GM19043 (cell line): Measurements from ENCODE around the gene FXYD4.
"Not testable (repeated sequence)": the region's sequence is repeated elsewhere in the genome, so short reads cannot be mapped to it uniquely, and the experiment has no call there.

Experiments
- ATAC-seq: cut with Tn5 transposase; IDR thresholded peaks from one replicate; pipeline ENCODE4 v1.9.1; 2021; ENCODE audit warnings: low read depth; ENCODE audit not compliant: unreplicated experiment

FXYD4 gene, protein sequence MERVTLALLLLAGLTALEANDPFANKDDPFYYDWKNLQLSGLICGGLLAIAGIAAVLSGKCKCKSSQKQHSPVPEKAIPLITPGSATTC

DNA sequence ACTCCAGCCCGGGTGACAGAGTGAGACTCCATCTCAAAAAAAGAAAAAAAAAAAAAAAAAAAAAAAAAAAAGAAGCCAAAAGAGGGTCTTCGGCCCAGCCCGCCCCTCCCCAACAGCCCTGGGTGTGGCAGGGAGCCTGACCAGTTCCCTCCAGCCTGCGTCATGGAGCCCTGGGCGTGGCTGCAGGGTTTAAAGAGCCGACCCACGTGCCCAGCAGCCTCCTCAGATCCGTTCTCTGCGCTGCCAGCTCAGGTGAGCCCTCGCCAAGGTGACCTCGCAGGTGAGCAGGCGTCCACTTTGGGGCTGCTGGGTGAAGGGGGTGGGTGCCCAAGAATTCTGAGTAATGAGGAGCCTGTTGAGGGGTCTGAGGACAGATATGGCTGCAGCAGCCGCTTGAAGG lies at the start of gene FXYD4:
Gene FXYD4 (plus strand): TSS at position 219 of the 400 bp plus-strand sequence. CDS start 2,111 bp downstream, outside the sequence.
- ATAC-seq, result no peak

DNA sequence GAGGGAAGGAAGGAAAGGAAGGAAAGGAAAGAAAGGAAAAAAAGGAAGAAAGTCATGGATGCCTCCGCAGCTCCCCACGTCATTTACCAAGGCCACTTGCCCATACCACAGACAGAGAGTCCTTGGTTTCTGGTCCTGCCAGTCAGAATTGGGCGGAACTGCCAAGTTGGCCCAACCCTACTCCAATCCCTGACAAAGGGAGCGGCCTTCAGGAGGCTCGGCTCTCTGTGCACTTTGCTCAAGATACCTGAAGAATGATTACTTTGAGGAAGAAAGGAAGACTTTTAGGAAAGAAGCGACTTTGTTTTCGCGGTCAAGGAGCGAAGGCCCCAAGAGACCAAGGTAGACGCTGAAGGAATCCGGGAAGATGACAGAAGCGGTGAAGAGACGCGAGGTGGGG lies 49.1 kb upstream of the FXYD4 start:
- no peak for ATAC-seq

DNA sequence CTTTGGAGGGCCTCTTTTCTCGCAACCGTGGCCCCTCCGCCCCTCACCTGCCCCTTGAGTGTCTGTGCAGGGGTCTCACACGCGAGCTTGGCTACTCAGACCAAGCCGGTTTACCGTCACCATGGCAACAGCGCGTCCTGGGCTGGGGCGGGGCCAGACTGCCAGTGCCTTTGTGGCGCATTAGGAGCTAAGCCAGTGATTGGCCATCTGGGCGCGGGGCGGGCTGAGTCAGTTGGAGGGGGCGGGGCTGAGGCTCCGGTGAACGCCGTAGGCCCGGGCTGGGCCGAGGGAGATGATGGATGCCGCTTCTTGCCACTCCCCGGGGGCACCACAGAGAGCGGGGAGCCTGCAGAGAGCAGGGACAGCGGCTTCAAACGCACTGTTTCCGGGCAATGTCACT lies 48.7 kb upstream of the FXYD4 start:
- peak; percentile 77 for ATAC-seq

DNA sequence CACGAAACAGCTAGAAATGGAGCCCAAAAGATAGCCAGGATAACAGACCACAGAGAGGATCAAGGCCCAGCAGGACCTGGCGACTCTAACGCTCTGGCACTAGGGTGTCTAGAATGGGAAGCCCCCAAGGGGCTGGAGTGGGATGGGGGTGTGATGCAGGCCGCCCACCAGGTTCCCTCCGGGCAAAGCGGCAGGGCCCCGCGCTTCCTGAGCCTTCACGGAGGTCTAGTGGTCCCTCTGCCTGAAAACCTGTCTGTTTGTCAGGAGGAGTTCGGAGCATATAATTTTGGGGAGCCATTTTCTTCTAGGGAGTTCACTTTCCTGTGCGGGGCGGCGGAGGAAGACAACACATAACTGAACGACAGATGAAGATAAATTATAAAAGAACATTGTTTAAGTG lies 48.2 kb upstream of the FXYD4 start:
- no peak for ATAC-seq

- no peak for ATAC-seq
These were observed 46.6 kb upstream of the FXYD4 start for GRCh38 chr10:43324876-43325275.

DNA sequence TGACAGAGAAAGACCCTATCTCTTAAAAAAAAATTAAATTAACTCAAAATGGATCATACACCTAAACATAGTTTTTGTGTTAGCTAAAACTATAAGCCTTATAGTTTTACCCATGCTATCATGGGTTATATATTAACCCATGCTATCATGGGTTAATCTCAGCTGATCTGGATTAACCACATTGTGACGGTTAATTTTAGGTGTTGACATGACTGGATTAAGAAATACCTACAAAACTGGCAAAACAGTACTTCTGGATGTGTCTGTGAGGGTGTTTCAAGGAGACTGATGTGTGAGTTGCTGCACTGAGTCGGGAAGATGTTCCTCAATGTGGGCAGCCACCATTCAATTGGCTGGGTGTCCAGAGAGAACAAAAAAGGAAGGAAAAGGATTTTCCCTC lies 44.3 kb upstream of the FXYD4 start:
- no peak for ATAC-seq

- no peak for ATAC-seq
These were observed 43.5 kb upstream of the FXYD4 start for GRCh38 chr10:43327986-43328385.

DNA sequence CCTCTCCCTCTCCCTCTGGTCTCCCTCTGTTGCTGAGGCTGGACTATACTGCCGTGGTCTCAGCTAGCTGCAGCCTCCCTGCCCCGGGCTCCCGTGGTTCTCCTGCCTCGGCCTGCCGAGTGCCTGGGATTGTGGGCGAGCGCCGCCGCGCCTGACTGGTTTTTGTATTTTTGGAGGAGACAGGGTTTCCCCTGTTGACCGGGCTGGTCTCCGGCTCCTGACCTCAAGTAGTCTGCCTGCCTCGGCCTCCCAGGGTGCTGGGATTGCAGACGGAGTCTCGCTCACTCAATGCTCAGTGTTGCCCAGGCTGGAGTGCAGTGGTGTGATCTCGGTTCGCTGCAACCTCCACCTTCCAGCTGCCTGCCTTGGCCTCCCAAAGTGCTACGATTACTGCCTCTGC lies 42.6 kb upstream of the FXYD4 start:
- not testable (repeated sequence) for ATAC-seq

DNA sequence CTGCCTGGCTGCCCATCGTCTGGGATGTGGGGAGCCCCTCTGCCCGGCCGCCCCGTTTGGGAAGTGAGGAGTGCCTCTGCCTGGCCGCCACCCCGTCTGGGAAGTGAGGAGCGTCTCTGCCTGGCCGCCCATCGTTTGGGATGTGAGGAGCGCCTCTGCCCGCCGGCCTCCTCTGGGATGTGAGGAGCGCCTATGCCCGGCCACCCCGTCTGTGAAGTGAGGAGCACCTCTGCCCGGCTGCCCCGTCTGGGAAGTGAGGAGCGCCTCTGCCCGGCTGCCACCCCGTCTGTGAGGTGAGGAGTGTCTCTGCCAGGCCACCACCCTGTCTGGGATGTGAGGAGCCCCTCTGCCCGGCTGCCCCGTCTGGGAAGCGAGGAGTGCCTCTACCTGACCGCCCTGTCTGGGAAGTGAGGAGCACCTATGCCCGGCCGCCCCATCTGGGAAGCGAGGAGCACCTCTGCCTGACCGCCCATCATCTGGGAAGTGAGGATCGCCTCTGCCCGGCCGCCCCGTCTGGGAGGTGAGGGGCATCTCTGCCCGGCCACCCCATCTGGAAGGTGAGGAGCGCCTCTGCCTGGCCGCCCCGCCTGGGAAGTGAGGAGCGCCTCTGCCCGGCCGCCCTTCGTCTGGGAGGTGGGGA lies 42.1 kb upstream of the FXYD4 start:
- not testable (repeated sequence) for ATAC-seq

DNA sequence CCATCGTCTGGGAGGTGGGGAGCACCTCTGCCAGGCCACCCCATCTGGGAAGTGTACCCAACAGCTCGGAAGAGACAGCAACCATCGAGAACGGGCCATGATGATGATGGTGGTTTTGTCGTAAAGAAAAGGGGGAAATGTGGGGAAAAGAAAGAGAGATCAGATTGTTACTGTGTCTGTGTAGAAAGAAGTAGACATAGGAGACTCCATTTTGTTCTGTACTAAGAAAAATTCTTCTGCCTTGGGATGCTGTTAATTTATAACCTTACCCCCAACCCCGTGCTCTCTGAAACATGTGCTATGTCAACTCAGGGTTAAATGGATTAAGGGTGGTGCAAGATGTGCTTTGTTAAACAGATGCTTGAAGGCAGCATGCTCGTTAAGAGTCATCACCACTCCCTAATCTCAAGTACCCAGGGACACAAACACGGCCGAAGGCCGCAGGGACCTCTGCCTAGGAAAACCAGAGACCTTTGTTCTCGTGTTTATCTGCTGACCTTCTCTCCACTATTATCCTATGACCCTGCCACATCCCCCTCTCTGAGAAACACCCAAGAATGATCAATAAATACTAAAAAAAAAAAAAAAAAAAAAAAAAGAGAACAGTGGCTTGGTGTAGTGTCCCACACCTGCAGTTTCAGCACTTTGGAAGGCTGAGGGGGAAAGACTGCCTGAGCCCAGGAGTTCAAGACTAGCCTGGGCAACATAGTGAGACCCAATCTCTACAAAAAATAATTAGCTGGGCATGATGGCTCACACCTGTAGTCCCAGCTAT lies 41.2 kb upstream of the FXYD4 start:
- not testable (repeated sequence) for ATAC-seq

DNA sequence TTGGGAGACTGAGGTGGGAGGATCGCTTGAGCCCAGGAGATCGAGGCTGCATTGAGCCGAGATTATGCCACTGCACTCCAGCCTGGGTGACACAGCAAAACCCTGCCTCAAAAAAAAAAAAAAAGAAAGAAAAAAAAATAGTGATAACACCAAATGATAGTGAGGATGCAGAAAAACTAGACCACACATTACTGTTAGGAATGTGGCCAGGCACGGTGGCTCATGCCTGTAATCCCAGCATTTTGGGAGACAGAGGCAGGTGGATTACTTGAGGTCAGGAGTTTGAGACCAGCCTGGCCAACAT lies 40.7 kb upstream of the FXYD4 start:
- not testable (repeated sequence) for ATAC-seq

DNA sequence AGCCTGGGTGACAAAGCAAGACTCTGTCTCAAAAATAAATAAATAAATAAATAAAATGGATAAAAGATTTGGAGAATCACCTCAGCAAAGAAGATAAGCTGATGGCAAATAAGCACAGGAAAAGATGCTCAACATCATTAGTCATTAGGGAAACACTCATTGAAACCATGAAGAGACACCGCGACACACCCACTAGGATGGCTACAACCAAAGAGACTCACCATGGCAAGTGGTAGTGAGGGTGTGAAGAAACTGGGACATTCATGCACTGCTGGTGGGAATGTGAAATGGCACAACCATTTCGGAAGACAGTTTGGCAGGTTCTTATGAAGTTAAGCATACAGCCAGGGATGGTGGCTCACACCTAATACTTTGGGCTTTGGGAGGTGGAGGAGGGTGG lies 37.8 kb upstream of the FXYD4 start:
- no peak for ATAC-seq

- ATAC-seq, result no peak
These were observed 35.4 kb upstream of the FXYD4 start for GRCh38 chr10:43336061-43336460.

DNA sequence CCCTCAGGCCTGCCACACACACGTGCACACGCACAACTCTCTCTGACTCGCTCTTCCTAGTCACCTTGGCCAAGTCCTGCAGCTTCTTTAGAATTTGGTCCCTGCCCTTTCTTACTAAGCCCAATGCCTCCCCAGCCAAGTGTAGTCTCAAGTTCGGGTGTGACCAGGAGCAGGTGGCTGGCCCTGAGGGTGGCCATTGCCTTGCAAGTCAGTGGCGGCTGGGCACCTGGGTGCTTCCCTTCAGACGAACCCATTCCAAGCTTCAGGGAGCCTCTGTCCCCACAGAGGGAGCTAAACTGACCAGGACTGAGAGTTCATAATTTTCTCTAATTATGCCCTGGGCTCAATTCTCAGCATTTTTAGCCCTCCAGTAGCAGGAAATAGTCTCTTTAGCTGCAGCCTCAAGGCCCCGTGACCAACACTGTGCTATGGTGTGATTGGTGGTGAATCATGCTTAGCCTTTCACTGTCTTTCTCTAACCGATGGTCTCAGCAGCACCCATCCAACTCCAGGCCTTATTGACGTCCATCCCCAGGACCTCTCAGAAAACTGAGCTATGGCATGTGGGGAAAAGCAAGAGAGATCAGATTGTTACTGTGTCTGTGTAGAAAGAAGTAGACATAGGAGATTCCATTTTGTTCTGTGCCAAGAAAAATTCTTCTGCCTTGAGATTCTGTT lies 34.7 kb upstream of the FXYD4 start:
- ATAC-seq, result no peak

DNA sequence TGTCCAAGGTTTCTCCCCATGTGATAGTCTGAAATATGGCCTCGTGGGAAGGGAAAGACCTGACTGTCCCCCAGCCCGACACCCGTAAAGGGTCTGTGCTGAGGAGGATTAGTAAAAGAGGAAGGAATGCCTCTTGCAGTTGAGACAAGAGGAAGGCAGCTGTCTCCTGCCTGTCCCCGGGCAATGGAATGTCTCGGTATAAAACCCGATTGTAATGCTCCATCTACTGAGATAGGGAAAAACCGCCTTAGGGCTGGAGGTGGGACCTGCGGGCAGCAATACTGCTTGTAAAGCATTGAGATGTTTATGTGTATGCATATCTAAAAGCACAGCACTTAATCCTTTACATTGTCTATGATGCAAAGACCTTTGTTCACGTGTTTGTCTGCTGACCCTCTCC lies 33.9 kb upstream of the FXYD4 start:
- not testable (repeated sequence) for ATAC-seq

DNA sequence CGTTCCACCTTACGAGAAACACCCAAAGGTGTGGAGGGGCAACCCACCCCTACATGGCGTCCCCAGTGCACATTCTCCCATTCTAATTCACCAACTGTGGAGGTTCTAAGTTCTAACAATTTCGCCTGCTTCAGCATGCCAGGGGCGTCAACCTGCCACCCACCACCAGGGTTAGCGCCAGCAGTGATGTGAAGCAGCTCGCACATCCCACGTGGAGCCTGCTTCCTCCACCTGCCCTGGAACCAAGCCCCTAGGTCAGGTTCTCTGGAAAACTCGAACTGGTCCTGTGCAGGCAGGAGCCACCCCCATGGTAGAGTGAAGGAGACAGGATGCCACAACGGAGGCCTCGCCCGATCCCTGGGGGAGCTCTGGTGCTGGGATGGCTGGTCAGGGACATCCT lies 33.3 kb upstream of the FXYD4 start:
- ATAC-seq, result no peak

DNA sequence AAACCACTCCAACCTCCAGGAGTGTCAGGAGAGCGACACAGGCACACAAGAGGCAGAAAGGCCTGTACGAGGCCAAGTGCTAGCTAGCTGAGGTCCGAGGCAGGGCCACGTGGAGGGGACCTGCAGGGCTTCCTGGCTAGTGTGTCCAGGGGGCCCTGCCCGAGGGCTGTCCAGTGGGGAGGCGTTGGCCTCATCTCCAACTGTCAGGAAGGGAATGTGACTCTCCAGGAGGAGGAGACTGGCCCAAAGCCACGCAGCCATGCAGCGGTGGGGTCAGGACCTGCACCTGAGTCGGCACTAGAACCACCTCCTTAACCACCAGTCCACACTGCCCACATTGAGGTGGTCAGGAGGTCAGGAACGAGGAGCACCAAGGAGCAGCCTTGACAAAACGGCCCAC lies 32.3 kb upstream of the FXYD4 start:
- ATAC-seq, result no peak

GRCh38 chr10:43340101-43340500 lies 31.3 kb upstream of the FXYD4 start:
- no peak for ATAC-seq

DNA sequence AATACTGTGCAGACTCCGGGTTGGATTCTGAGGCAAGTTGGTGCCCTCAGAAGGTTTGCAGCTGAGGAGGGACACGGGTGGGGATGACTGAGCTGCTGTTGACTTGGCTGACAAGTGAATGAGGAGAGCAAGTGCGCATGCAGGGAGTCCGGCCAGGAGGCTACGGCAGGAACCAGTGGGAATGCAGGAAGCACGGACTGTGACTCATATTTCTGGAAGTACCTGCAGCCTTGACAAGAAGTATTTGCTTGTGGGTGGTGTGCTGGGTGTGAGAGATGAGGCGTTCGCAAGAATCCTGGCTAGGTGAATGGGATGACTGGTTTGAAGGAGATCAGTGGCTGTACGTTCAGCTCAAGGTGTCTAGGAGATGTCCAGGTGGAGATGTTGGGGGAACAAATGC lies 30.8 kb upstream of the FXYD4 start:
- no peak for ATAC-seq

- no peak for ATAC-seq
These were observed 30.0 kb upstream of the FXYD4 start for GRCh38 chr10:43341450-43341849.

DNA sequence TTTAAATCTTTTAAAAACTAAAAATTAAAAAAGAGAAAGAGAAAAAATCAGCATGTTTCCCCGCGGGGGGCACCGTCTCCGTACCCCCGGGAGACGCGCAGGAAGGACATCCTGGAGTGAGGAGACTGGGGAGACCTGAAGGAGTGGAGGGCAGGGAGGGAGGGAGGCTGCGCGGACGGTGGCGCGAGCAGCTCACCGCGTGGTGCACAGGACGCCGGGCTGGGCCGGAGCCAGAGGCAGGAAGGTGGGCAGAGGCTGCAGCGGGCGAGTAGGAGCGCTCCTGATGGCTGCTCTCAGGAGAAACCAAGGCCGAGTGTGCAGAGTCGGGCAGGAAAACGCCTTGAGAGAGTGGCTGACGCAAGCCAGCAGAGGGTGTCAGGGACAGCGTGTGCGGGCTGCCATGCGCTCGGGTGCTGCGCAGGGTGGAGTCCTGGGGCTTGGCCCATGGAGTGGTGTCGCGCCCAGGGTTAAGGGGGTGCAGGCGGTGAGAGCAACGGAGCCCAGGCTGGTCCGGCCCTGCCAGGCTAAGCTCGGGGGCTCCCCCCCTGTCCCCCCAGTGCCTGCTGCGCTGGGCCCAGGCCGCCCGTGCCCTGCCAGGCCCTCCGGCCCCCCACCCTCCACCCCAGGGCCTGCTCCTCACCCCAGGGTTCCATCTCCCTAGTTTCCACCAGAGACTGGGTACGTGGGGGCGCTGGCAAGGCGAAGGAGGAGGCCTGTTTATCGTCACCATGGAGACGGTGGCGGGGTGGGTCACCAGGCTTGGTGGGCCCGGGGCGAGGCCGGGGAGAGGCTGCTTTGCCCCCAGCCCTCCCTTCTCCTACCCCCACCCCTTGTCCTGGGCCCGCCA lies 28.9 kb upstream of the FXYD4 start:
- ATAC-seq, result no peak
